GM12878 (cell line): ENCODE results near the gene CLEC17A. TPM values are rescaled to one million over a fixed set of nuclear protein-coding genes. Genes with fewer than 3 reads are reported as not detected.

Experiments
- ATAC-seq: fragments of 200-7000 bp; cut with Tn5 transposase; 3 replicates; pipeline ENCODE4 v1.9.1; 2020; ENCODE audit warnings: mild to moderate bottlenecking, moderate library complexity
- BruUV-seq: library from RNA; stranded (reverse); fragments of 400-500 nt; replicated peaks from 2 replicates; lab custom pipeline; 2021; lab: Mats Ljungman, UMichigan
- CTCF ChIA-PET: fragments of 300-600 bp; sonication (Branson Sonifier 250); formaldehyde crosslinking; extraction: SDS; loops from one replicate; lab custom pipeline; 2021; ENCODE audit warnings: inconsistent platforms; lab: Yijun Ruan, JAX
- POLR2A ChIA-PET: fragments of 350-600 bp; formaldehyde crosslinking; extraction: SDS; loops from one replicate; lab custom pipeline; 2021; ENCODE audit warnings: inconsistent platforms; lab: Charles Lee
- RAD21 ChIA-PET: fragments of 300-600 bp; sonication (Branson Sonifier 250); formaldehyde crosslinking; loops from one replicate; lab custom pipeline; 2023; ENCODE audit warnings: antibody characterized with exemption; ENCODE audit not compliant: unreplicated experiment; lab: Charles Lee
- SMC1A ChIA-PET: fragments of 300-600 bp; sonication (Branson Sonifier 250); formaldehyde crosslinking; loops from one replicate; lab custom pipeline; 2023; ENCODE audit not compliant: unreplicated experiment, uncharacterized antibody; lab: Charles Lee
- DNase-seq: peaks from one replicate; pipeline ENCODE4 v3.0.0-alpha.2; 2011; ENCODE audit warnings: low read depth, low spot score
- FAIRE-seq: peaks from 3 replicates; lab custom pipeline; 2011; peaks lifted over from hg19 to GRCh38; lab: Jason Lieb, UNC
- H2AFZ ChIP-seq: 2 replicates; pipeline ENCODE4 v1.6.0; 2011; ENCODE audit warnings: low read depth, low read length, control low read depth; ENCODE audit not compliant: control insufficient read depth
- H3K27ac ChIP-seq: 2 replicates; pipeline ENCODE4 v1.5.1; 2011; ENCODE audit warnings: control low read depth; ENCODE audit not compliant: control insufficient read depth, insufficient read depth
- H3K27me3 ChIP-seq, 2 experiments: replicated peaks in 1 of 2; 2 replicates each; pipeline versions ENCODE4 v1.6.0 to v1.6.1; 2011; ENCODE audit warnings: low read length in 1 of 2; ENCODE audit not compliant: control insufficient read depth in 2 of 2, insufficient read depth in 2 of 2
- H3K36me3 ChIP-seq, 2 experiments: 2 replicates each; pipeline ENCODE4 v1.5.1; 2011; ENCODE audit warnings: low read length in 1 of 2; ENCODE audit not compliant: control insufficient read depth in 2 of 2, insufficient read depth in 2 of 2
- H3K4me1 ChIP-seq: 2 replicates; pipeline ENCODE4 v1.6.1; 2011; ENCODE audit warnings: mild to moderate bottlenecking, low read length, moderate library complexity, mixed read lengths; ENCODE audit not compliant: control insufficient read depth, insufficient read depth
- H3K4me2 ChIP-seq: 2 replicates; pipeline ENCODE4 v1.6.0; 2011; ENCODE audit warnings: control low read depth; ENCODE audit not compliant: control insufficient read depth, insufficient read depth
- H3K4me3 ChIP-seq: fragments of 200-600 bp; sonication (generic); 2 replicates; pipeline ENCODE4 v1.5.1; 2016
- H3K79me2 ChIP-seq: 2 replicates; pipeline ENCODE4 v1.6.0; 2011; ENCODE audit warnings: low read length; ENCODE audit not compliant: control insufficient read depth, insufficient read depth
- H3K9ac ChIP-seq: 2 replicates; pipeline ENCODE4 v1.8.0; 2011; ENCODE audit warnings: low read length, control low read depth, mixed read lengths; ENCODE audit not compliant: control insufficient read depth, insufficient read depth
- H3K9me3 ChIP-seq: replicated peaks from 3 replicates; pipeline ENCODE4 v1.5.1; 2011; ENCODE audit warnings: mild to moderate bottlenecking, low read length; ENCODE audit not compliant: control insufficient read depth, insufficient read depth
- H4K20me1 ChIP-seq: 2 replicates; pipeline ENCODE4 v1.6.0; 2011; ENCODE audit not compliant: control insufficient read depth, insufficient read depth
- BMI1 ChIP-seq: fragments of 450-650 bp; IDR thresholded peaks from 2 replicates; pipeline ENCODE4 v1.6.1; 2016; ENCODE audit warnings: mild to moderate bottlenecking, moderate library complexity, borderline replicate concordance
- CHD1 ChIP-seq: IDR thresholded peaks from 2 replicates; pipeline ENCODE4 v1.6.1; 2012; ENCODE audit warnings: low read depth, low read length, improper control_type of control experiment
- CREM ChIP-seq: IDR thresholded peaks from 2 replicates; pipeline ENCODE4 v1.6.1; 2014; ENCODE audit warnings: antibody characterized with exemption, low read depth
- ETV6 ChIP-seq, 2 experiments: fragments of 450-650 bp in 1 of 2; IDR thresholded peaks in 1 of 2; conservative IDR thresholded peaks in 1 of 2; 2 replicates each; pipeline ENCODE4 v1.6.1; 2014; ENCODE audit warnings: antibody characterized with exemption in 1 of 2, borderline replicate concordance in 1 of 2, low read depth in 1 of 2, mild to moderate bottlenecking in 1 of 2, moderate library complexity in 1 of 2
- HDAC2 ChIP-seq: fragments of 200-600 bp; sonication (generic); IDR thresholded peaks from 2 replicates; pipeline ENCODE4 v1.6.1; 2017
- HDAC6 ChIP-seq: fragments of 200-600 bp; sonication (generic); IDR thresholded peaks from one replicate; pipeline ENCODE4 v1.8.0; 2017; ENCODE audit warnings: antibody characterized with exemption; ENCODE audit not compliant: unreplicated experiment
- HSF1 ChIP-seq: fragments of 150-350 bp; IDR thresholded peaks from 2 replicates; pipeline ENCODE4 v1.6.1; 2014; ENCODE audit warnings: mild to moderate bottlenecking, low read depth, low read length
- MTA3 ChIP-seq: IDR thresholded peaks from 2 replicates; pipeline ENCODE4 v1.6.1; 2012; ENCODE audit warnings: low read length, inconsistent platforms, borderline replicate concordance
- MYB ChIP-seq: fragments of 150-350 bp; IDR thresholded peaks from 2 replicates; pipeline ENCODE4 v1.6.1; 2014; ENCODE audit warnings: mild to moderate bottlenecking, low read depth, low read length, borderline replicate concordance
- NBN ChIP-seq: fragments of 450-650 bp; IDR thresholded peaks from 2 replicates; pipeline ENCODE4 v1.6.1; 2016
- NFIC ChIP-seq: IDR thresholded peaks from 2 replicates; pipeline ENCODE4 v1.6.1; 2012; ENCODE audit warnings: low read depth, mild to moderate bottlenecking, inconsistent platforms, low read length, moderate library complexity
- NFYB ChIP-seq: IDR thresholded peaks from 2 replicates; pipeline ENCODE4 v1.6.1; 2011; ENCODE audit warnings: low read depth, mild to moderate bottlenecking, low read length, improper control_type of control experiment, moderate library complexity; ENCODE audit not compliant: insufficient read depth
- NR2C2 ChIP-seq: IDR thresholded peaks from 2 replicates; pipeline ENCODE4 v1.6.1; 2011; ENCODE audit warnings: borderline replicate concordance, low read depth; ENCODE audit not compliant: control insufficient read depth, insufficient read length
- NR2F1 ChIP-seq: fragments of 450-650 bp; conservative IDR thresholded peaks from 2 replicates; pipeline ENCODE4 v1.6.1; 2017; ENCODE audit warnings: mild to moderate bottlenecking
- PAX8 ChIP-seq: fragments of 450-650 bp; IDR thresholded peaks from 2 replicates; pipeline ENCODE4 v1.6.1; 2017; ENCODE audit warnings: mild to moderate bottlenecking, moderate library complexity
- PKNOX1 ChIP-seq: fragments of 450-650 bp; IDR thresholded peaks from 2 replicates; pipeline ENCODE4 v1.6.1; 2016; ENCODE audit warnings: mild to moderate bottlenecking
- POLR2A ChIP-seq: IDR thresholded peaks from 2 replicates; pipeline ENCODE4 v1.6.1; 2011; ENCODE audit warnings: low read depth, mild to moderate bottlenecking, low read length
- RELB ChIP-seq: fragments of 450-650 bp; IDR thresholded peaks from 2 replicates; pipeline ENCODE4 v1.6.1; 2017; ENCODE audit warnings: low read depth, mild to moderate bottlenecking, moderate library complexity
- TCF12 ChIP-seq: IDR thresholded peaks from 2 replicates; pipeline ENCODE4 v1.6.1; 2011; ENCODE audit warnings: low read depth, mild to moderate bottlenecking, low read length
- ZNF274 ChIP-seq: IDR thresholded peaks from one replicate; pipeline ENCODE4 v1.8.0; 2011; ENCODE audit not compliant: insufficient read length, insufficient read depth
- ZSCAN29 ChIP-seq: fragments of 450-650 bp; IDR thresholded peaks from 2 replicates; pipeline ENCODE4 v1.6.1; 2017; ENCODE audit warnings: mild to moderate bottlenecking, moderate library complexity
- WGBS: methylation state at CpG from one replicate; pipeline ENCODE4 v1.1.6; 2016; ENCODE audit warnings: low lambda C conversion rate; ENCODE audit not compliant: insufficient replicate concordance, insufficient coverage; ENCODE audit errors: missing lambda C conversion rate; 5-methylcytosine and 5-hydroxymethylcytosine counted together
- in situ Hi-C: fragments of 300-500 bp; cut with MboI; formaldehyde crosslinking; loops from 9 replicates; pipeline ENCODE4 v1.14.3; 2018; ENCODE audit warnings: mixed read lengths
- intact Hi-C: fragments of 100-400 bp; cut with micrococcal nuclease; formaldehyde crosslinking; loops from one replicate; pipeline ENCODE4 v1.14.2; 2022; ENCODE audit not compliant: unreplicated experiment
- polyA plus RNA-seq, 11 experiments: library from polyadenylated mRNA; depleted of rRNA in 4 of 11; unstranded in 6 of 11; stranded (reverse) in 5 of 11; fragments of >200 nt; fragmentation: Nextera tagmentation in 4 of 11; fragmentation: Illumina TruSeq in 1 of 11; extraction: Ambion mirVana in 4 of 11; extraction: Trizol in 1 of 11; gene quantifications; 1 replicate in 1 of 11; 2 replicates in 10 of 11; pipeline versions ENCODE4 v1.2.1 to v1.2.3, GENCODE V29; 2011 to 2016; ENCODE audit warnings: inconsistent platforms in 2 of 11, missing spikeins in 2 of 11, low read depth in 1 of 11
- total RNA-seq, 4 experiments: library from RNA; depleted of rRNA in 3 of 4; stranded (reverse); fragments of >200 nt in 3 of 4; fragmentation: Illumina TruSeq in 1 of 4; extraction: Trizol in 1 of 4; gene quantifications; 2 replicates each; pipeline versions ENCODE4 v1.2.1 to v1.2.3, GENCODE V29; 2013 to 2021

CLEC17A gene
- total and polyA plus RNA-seq, 10 of the 15 experiments (the other 5 are each of a cell fraction or from before 2014, with no cell fraction given): 12.9 to 131 (median 97.3) TPM

GRCh38 chr19:14556662-14557188 lies 26.2 kb upstream of the CLEC17A start (continued):
- TF ChIP-seq HSF1: no peak
- TF ChIP-seq NFIC: no peak
- 0 out of 2 replicates have a peak, but pooled peaks have one; percentile 39 for TF ChIP-seq CREM
- no peak for TF ChIP-seq ZNF274
- TF ChIP-seq HDAC6: no peak
- TF ChIP-seq MYB: no peak
- TF ChIP-seq ETV6 (conservative IDR thresholded peaks at IDR 0.05 in 1 of 2, IDR thresholded peaks at IDR 0.05 in 1 of 2; ENCODE audit: borderline replicate concordance in 1 of 2, low read depth in 1 of 2): 0 out of 4 replicates have a peak, but pooled peaks of 1 of the 2 experiments have one; percentile 11

- Histone ChIP-seq H3K9ac (no peak overlapping the region), H3K27ac (no peak overlapping the region)
- POLR2A ChIA-PET: no interaction called here
- TF ChIP-seq NR2C2 (no peak), ZSCAN29 (no peak), BMI1 (no peak), MTA3 (no peak), RELB (no peak), PAX8 (no peak), NBN (no peak), NFYB (no peak), NR2F1 (no peak), HDAC2 (no peak), POLR2A (no peak), TCF12 (no peak), PKNOX1 (no peak), CHD1 (no peak)
These were observed 24.4 kb upstream of the CLEC17A start for GRCh38 chr19:14558370-14559066.

More at GRCh38 chr19:14558370-14559066, 24.4 kb upstream of the CLEC17A start:
- intact Hi-C loops (loop anchor here (5.0 kb wide), 1 partner anchor 329 kb away; the partner anchor contains the start of gene OR7A17), in situ Hi-C loops (no loop called here)
- 87% methylated on average over 23 of the region's 23 CpGs for WGBS
- Histone ChIP-seq H2AFZ (no peak overlapping the region), H3K36me3 (no peaks in the 10 kb centered on the region; a peak in 1 of 4 replicates), H3K79me2 (peaks cover 2% of the 10 kb centered on the region; the same call in 1 of the 2 replicates), H3K4me2 (no peak overlapping the region), H3K9me3 (no peaks in the 10 kb centered on the region), H3K4me3 (no peak overlapping the region), H4K20me1 (no peaks in the 10 kb centered on the region), H3K4me1 (peaks cover 13% of the 10 kb centered on the region), H3K27me3 (no peaks in the 10 kb centered on the region)
- CTCF ChIA-PET: interaction anchor here (2.0 to 5.1 kb wide), 2 partner anchors 44 to 128 kb away, joined by 5 to 51 read pairs; no protein-coding TSS in a partner anchor
- no peak for FAIRE-seq
- no peak for DNase-seq
- SMC1A ChIA-PET: no interaction called here
- no peak for ATAC-seq
- RAD21 ChIA-PET: no interaction called here
- BruUV-seq: no TSS peak
